Measurements from ENCODE around the gene MEN1.

MEN1 gene

GRCh38 chr11:64778223-64778472 is 32.2 kb downstream of the MEN1 start:
- no peak overlapping the region for H2AFZ ChIP-seq (ENCODE audit: low read depth)
- no peak for TF ChIP-seq CTCF (conservative IDR thresholded peaks at IDR 0.05; ENCODE audit: low read depth, low read length)
- H3K4me3 ChIP-seq (IDR thresholded peaks at IDR 0.05; ENCODE audit: insufficient read depth, low read depth, low read length), result no peak overlapping the region
- peaks cover 44% of the 10 kb centered on the region for H3K79me2 ChIP-seq (ENCODE audit: insufficient read depth, low read depth)
- H3K4me1 ChIP-seq (ENCODE audit: low read depth, poor library complexity, severe bottlenecking), result peaks cover 47% of the 10 kb centered on the region
- peak overlapping the region; percentile 94 for H3K27ac ChIP-seq
- no peaks in the 10 kb centered on the region; the same call in 1 of the 2 replicates for H3K27me3 ChIP-seq (ENCODE audit: insufficient read depth, low read depth)
- H4K20me1 ChIP-seq (ENCODE audit: insufficient read depth), result peaks cover 42% of the 10 kb centered on the region
- H3K4me2 ChIP-seq, result no peak overlapping the region
- peak overlapping the region; percentile 88 for H3K9ac ChIP-seq
- H3K36me3 ChIP-seq (ENCODE audit: insufficient read depth), result peaks cover 24% of the 10 kb centered on the region; the same call in 1 of the 2 replicates

- no peak for TF ChIP-seq CTCF (conservative IDR thresholded peaks at IDR 0.05; ENCODE audit: low read depth, low read length)
- peaks cover 49% of the 10 kb centered on the region for H3K79me2 ChIP-seq (ENCODE audit: insufficient read depth, low read depth)
- H3K9ac ChIP-seq, result peak overlapping the region; percentile 88
- peak overlapping the region; percentile 55 for H3K4me2 ChIP-seq
- H3K36me3 ChIP-seq (ENCODE audit: insufficient read depth), result peaks cover 26% of the 10 kb centered on the region; the same call in 1 of the 2 replicates
- peak overlapping the region; percentile 46 for H3K4me3 ChIP-seq (IDR thresholded peaks at IDR 0.05; ENCODE audit: insufficient read depth, low read depth, low read length)
- no peaks in the 10 kb centered on the region; the same call in 1 of the 2 replicates for H3K27me3 ChIP-seq (ENCODE audit: insufficient read depth, low read depth)
- H4K20me1 ChIP-seq (ENCODE audit: insufficient read depth), result peaks cover 46% of the 10 kb centered on the region
- H2AFZ ChIP-seq (ENCODE audit: low read depth), result no peak overlapping the region
- peak overlapping the region; percentile 94 for H3K27ac ChIP-seq
- peaks cover 52% of the 10 kb centered on the region for H3K4me1 ChIP-seq (ENCODE audit: low read depth, poor library complexity, severe bottlenecking)
Measured at GRCh38 chr11:64777449-64778222, 32.7 kb downstream of the MEN1 start.

GRCh38 chr11:64776875-64777274 is 33.5 kb downstream of the MEN1 start:
- Histone ChIP-seq H3K4me2 (peak overlapping the region; percentile 55), H3K9ac (peak overlapping the region; percentile 16; the same call in 1 of the 2 replicates), H3K79me2 (ENCODE audit: insufficient read depth, low read depth) (peaks cover 57% of the 10 kb centered on the region), H3K27ac (peak overlapping the region; percentile 1; the same call in 1 of the 2 replicates), H3K36me3 (ENCODE audit: insufficient read depth) (peaks cover 34% of the 10 kb centered on the region; the same call in 1 of the 2 replicates), H3K27me3 (ENCODE audit: insufficient read depth, low read depth) (no peaks in the 10 kb centered on the region; the same call in 1 of the 2 replicates), H2AFZ (ENCODE audit: low read depth) (no peak overlapping the region), H3K4me1 (ENCODE audit: low read depth, poor library complexity, severe bottlenecking) (peaks cover 60% of the 10 kb centered on the region), H3K4me3 (IDR thresholded peaks at IDR 0.05; ENCODE audit: insufficient read depth, low read depth, low read length) (peak overlapping the region; percentile 46), H4K20me1 (ENCODE audit: insufficient read depth) (peaks cover 53% of the 10 kb centered on the region)
- TF ChIP-seq CTCF (conservative IDR thresholded peaks at IDR 0.05; ENCODE audit: low read depth, low read length), result no peak

GRCh38 chr11:64776425-64776824 is 33.9 kb downstream of the MEN1 start:
- H3K27me3 ChIP-seq (ENCODE audit: insufficient read depth, low read depth), result no peaks in the 10 kb centered on the region; the same call in 1 of the 2 replicates
- no peak overlapping the region for H3K4me3 ChIP-seq (IDR thresholded peaks at IDR 0.05; ENCODE audit: insufficient read depth, low read depth, low read length)
- no peak overlapping the region for H2AFZ ChIP-seq (ENCODE audit: low read depth)
- no peak overlapping the region for H3K9ac ChIP-seq
- peaks cover 61% of the 10 kb centered on the region for H3K79me2 ChIP-seq (ENCODE audit: insufficient read depth, low read depth)
- H3K4me1 ChIP-seq (ENCODE audit: low read depth, poor library complexity, severe bottlenecking), result peaks cover 62% of the 10 kb centered on the region
- H3K36me3 ChIP-seq (ENCODE audit: insufficient read depth), result peaks cover 37% of the 10 kb centered on the region; the same call in 1 of the 2 replicates
- peaks cover 57% of the 10 kb centered on the region for H4K20me1 ChIP-seq (ENCODE audit: insufficient read depth)
- no peak overlapping the region for H3K27ac ChIP-seq
- peak overlapping the region; percentile 55 for H3K4me2 ChIP-seq
- no peak for TF ChIP-seq CTCF (conservative IDR thresholded peaks at IDR 0.05; ENCODE audit: low read depth, low read length)
